Measurements from ENCODE around the gene RNF7.
A peak's percentile ranks its signal among the peaks of the same experiment; 100 is the strongest.
"Not testable (repeated sequence)": the region's sequence is repeated elsewhere in the genome, so short reads cannot be mapped to it uniquely, and the experiment has no call there.

RNF7 gene

DNA sequence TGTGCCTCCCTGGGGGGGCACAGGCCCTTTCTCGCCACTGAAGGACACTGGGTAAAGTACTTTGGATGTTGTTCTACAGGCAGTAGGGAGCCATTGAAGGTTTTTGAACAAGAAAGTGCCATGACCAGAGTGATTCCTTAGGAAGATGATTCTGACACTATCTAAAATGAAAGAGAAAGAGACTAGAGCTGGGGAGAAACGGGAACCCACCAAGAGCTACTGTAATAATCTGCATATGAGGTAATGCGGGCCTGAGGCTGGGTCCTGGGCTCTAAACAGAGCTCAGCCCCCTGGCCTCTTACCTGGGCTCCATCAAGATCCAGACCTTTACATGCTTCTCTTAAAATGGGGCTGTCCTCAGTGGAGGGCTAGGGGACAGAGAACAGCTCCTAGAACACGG, 50.1 kb downstream of the RNF7 start:
- Histone ChIP-seq H3K36me3 (ENCODE audit: insufficient read depth, low read length) (no peaks in the 10 kb centered on the region), H3K4me2 (ENCODE audit: low read length) (no peak overlapping the region), H3K27ac (ENCODE audit: low read depth, low read length, poor library complexity, severe bottlenecking) (no peak overlapping the region), H3K9me3 (ENCODE audit: low read length) (no peaks in the 10 kb centered on the region), H3K4me3 (ENCODE audit: low read depth, low read length, poor library complexity, severe bottlenecking) (no peak overlapping the region), H3K79me2 (ENCODE audit: insufficient read depth, low read length) (no peaks in the 10 kb centered on the region), H3K9me2 (ENCODE audit: low read depth, low read length) (no peaks in the 10 kb centered on the region), H3K9ac (ENCODE audit: low read length) (no peak overlapping the region), H2AFZ (ENCODE audit: low read length) (no peak overlapping the region), H3K27me3 (ENCODE audit: insufficient read depth, low read length) (no peaks in the 10 kb centered on the region), H3F3A (ENCODE audit: insufficient read depth, low read length) (no peaks in the 10 kb centered on the region), H4K20me1 (ENCODE audit: insufficient read depth, low read length) (no peaks in the 10 kb centered on the region), H3K4me1 (ENCODE audit: insufficient read depth, low read length, severe bottlenecking) (no peaks in the 10 kb centered on the region)
- no peak for TF ChIP-seq EZH2 (IDR thresholded peaks at IDR 0.05; ENCODE audit: borderline replicate concordance, low read length)

DNA sequence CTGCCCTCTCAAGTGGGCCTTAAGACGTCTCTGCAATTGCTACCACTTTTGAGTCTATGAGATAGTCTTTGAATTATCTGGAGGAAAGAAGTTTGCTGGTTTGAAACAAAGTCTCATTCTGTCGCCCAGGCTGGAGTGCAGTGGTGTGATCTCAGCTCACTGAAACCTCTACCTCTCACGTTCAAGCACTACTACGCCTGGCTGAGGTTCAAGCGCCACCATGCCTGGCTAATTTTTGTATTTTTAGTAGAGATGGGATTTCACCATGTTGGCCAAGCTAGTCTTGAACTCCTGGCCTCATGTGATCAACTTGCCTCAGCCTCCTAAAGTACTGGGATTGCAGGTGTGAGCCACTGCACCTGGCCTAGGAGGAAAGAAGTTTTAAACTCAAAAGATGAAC, 50.7 kb downstream of the RNF7 start:
- not testable (repeated sequence) for H3K9ac ChIP-seq (ENCODE audit: low read length); H2AFZ ChIP-seq (ENCODE audit: low read length); H3K9me3 ChIP-seq (ENCODE audit: low read length); H3K79me2 ChIP-seq (ENCODE audit: insufficient read depth, low read length); H3F3A ChIP-seq (ENCODE audit: insufficient read depth, low read length); H3K36me3 ChIP-seq (ENCODE audit: insufficient read depth, low read length); H3K4me2 ChIP-seq (ENCODE audit: low read length); H3K27ac ChIP-seq (ENCODE audit: low read depth, low read length, poor library complexity, severe bottlenecking); H4K20me1 ChIP-seq (ENCODE audit: insufficient read depth, low read length); H3K4me1 ChIP-seq (ENCODE audit: insufficient read depth, low read length, severe bottlenecking); H3K9me2 ChIP-seq (ENCODE audit: low read depth, low read length); H3K4me3 ChIP-seq (ENCODE audit: low read depth, low read length, poor library complexity, severe bottlenecking); H3K27me3 ChIP-seq (ENCODE audit: insufficient read depth, low read length)

DNA sequence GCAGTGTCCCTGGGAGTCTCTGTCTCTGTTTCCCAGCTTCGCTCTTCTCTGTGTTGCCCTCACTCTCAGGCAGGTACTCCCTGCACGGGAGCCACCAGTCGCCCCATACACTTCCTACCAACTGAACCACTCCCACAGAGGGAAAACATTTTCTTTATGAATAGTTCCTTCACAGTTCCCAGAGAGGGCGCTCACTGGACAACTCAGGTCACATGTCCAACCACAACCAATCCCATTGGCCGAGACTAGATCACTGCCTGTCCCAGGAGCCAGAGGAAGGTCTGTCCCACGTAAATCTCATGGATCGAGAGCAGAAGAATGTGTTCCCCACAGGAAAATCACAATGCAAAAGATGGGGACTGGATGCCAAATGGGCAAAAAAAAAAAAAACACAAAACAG, 51.2 kb downstream of the RNF7 start:
- Histone ChIP-seq H3K4me1 (ENCODE audit: insufficient read depth, low read length, severe bottlenecking) (peaks cover 1% of the 10 kb centered on the region), H3K4me3 (ENCODE audit: low read depth, low read length, poor library complexity, severe bottlenecking) (no peak overlapping the region), H3K4me2 (ENCODE audit: low read length) (no peak overlapping the region), H3F3A (ENCODE audit: insufficient read depth, low read length) (no peaks in the 10 kb centered on the region), H3K9me3 (ENCODE audit: low read length) (no peaks in the 10 kb centered on the region), H3K79me2 (ENCODE audit: insufficient read depth, low read length) (no peaks in the 10 kb centered on the region), H3K36me3 (ENCODE audit: insufficient read depth, low read length) (no peaks in the 10 kb centered on the region), H2AFZ (ENCODE audit: low read length) (no peak overlapping the region), H4K20me1 (ENCODE audit: insufficient read depth, low read length) (no peaks in the 10 kb centered on the region), H3K9ac (ENCODE audit: low read length) (no peak overlapping the region), H3K27me3 (ENCODE audit: insufficient read depth, low read length) (no peaks in the 10 kb centered on the region), H3K27ac (ENCODE audit: low read depth, low read length, poor library complexity, severe bottlenecking) (no peak overlapping the region), H3K9me2 (ENCODE audit: low read depth, low read length) (no peaks in the 10 kb centered on the region)
- no peak for TF ChIP-seq EZH2 (IDR thresholded peaks at IDR 0.05; ENCODE audit: borderline replicate concordance, low read length)
- TF ChIP-seq, protein P1, sequence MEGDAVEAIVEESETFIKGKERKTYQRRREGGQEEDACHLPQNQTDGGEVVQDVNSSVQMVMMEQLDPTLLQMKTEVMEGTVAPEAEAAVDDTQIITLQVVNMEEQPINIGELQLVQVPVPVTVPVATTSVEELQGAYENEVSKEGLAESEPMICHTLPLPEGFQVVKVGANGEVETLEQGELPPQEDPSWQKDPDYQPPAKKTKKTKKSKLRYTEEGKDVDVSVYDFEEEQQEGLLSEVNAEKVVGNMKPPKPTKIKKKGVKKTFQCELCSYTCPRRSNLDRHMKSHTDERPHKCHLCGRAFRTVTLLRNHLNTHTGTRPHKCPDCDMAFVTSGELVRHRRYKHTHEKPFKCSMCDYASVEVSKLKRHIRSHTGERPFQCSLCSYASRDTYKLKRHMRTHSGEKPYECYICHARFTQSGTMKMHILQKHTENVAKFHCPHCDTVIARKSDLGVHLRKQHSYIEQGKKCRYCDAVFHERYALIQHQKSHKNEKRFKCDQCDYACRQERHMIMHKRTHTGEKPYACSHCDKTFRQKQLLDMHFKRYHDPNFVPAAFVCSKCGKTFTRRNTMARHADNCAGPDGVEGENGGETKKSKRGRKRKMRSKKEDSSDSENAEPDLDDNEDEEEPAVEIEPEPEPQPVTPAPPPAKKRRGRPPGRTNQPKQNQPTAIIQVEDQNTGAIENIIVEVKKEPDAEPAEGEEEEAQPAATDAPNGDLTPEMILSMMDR (IDR thresholded peaks at IDR 0.05; ENCODE audit: low read length), result peak; percentile 24; the same call in 1 of the 2 replicates

DNA sequence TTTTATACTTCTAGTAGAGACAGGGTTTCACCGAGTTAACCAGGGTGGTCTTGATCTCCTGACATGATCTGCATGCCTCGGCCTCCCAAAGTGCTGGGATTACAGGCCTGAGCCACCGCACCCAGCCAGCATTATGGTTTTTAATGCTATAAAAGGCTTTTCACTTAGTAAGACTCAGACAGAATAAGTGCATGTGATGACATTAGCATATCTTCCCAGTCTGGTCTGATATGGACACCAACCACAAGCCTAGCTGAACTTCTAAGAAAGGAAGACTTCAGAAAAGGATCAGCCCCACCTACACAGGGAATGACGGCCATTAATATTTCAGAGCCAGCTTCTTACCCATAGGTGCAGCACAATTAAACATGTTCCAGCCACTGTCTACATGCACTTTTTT, 52.1 kb downstream of the RNF7 start:
- Histone ChIP-seq H3K27ac (ENCODE audit: low read depth, low read length, poor library complexity, severe bottlenecking) (no peak overlapping the region), H3K9me2 (ENCODE audit: low read depth, low read length) (no peaks in the 10 kb centered on the region), H3K9me3 (ENCODE audit: low read length) (no peaks in the 10 kb centered on the region), H3K4me1 (ENCODE audit: insufficient read depth, low read length, severe bottlenecking) (peaks cover 10% of the 10 kb centered on the region), H3K9ac (ENCODE audit: low read length) (no peak overlapping the region), H3K36me3 (ENCODE audit: insufficient read depth, low read length) (no peaks in the 10 kb centered on the region), H3K27me3 (ENCODE audit: insufficient read depth, low read length) (no peaks in the 10 kb centered on the region), H3K79me2 (ENCODE audit: insufficient read depth, low read length) (no peaks in the 10 kb centered on the region), H3K4me3 (ENCODE audit: low read depth, low read length, poor library complexity, severe bottlenecking) (no peak overlapping the region), H3K4me2 (ENCODE audit: low read length) (no peak overlapping the region), H3F3A (ENCODE audit: insufficient read depth, low read length) (no peaks in the 10 kb centered on the region), H4K20me1 (ENCODE audit: insufficient read depth, low read length) (no peaks in the 10 kb centered on the region), H2AFZ (ENCODE audit: low read length) (no peak overlapping the region)
- no peak for TF ChIP-seq EZH2 (IDR thresholded peaks at IDR 0.05; ENCODE audit: borderline replicate concordance, low read length)
- TF ChIP-seq, protein P1 (IDR thresholded peaks at IDR 0.05; ENCODE audit: low read length), result no peak

Measured in OCI-LY1 (cell line).